Prostate gland (tissue), 2 donors: Measurements from ENCODE around the gene WDR48. TPM values are rescaled to one million over a fixed set of nuclear protein-coding genes. Genes with fewer than 3 reads are reported as not detected.

Experiments
- DNase-seq: peaks from one replicate; pipeline ENCODE4 v3.0.0-alpha.2; 2019; ENCODE audit warnings: low spot score
- H3K27ac ChIP-seq, 2 donors: fragments of 200-600 bp; sonication (generic); 2 replicates each; pipeline ENCODE4 v1.5.1; 2017 to 2019
- H3K27me3 ChIP-seq: fragments of 200-600 bp; sonication (generic); replicated peaks from 2 replicates; pipeline ENCODE4 v1.5.1; 2019; ENCODE audit not compliant: insufficient read depth
- H3K36me3 ChIP-seq, 2 donors: fragments of 200-600 bp; sonication (generic); 1 replicate in 1 of 2; 2 replicates in 1 of 2; pipeline versions ENCODE4 v1.5.1 to v1.8.1; 2017 to 2019
- H3K4me1 ChIP-seq: fragments of 200-600 bp; sonication (generic); replicated peaks from 2 replicates; pipeline ENCODE4 v1.5.1; 2019
- H3K4me3 ChIP-seq, 2 donors: fragments of 200-600 bp; sonication (generic); 2 replicates each; pipeline ENCODE4 v1.5.1; 2017 to 2019
- H3K9me3 ChIP-seq: fragments of 200-600 bp; sonication (generic); 2 replicates; pipeline ENCODE4 v1.5.1; 2017
- CTCF ChIP-seq, 4 experiments: fragments of 200-600 bp in 2 of 4; fragments of 450-650 bp in 2 of 4; sonication (generic) in 2 of 4; IDR thresholded peaks; 1 replicate in 3 of 4; 2 replicates in 1 of 4; pipeline ENCODE4 v1.5.1; 2016 to 2019; ENCODE audit warnings: antibody characterized with exemption in 4 of 4, mild to moderate bottlenecking in 2 of 4, moderate library complexity in 2 of 4
- POLR2A ChIP-seq: fragments of 450-650 bp; IDR thresholded peaks from one replicate; pipeline ENCODE4 v1.6.1; 2016; ENCODE audit warnings: antibody characterized with exemption, mild to moderate bottlenecking
- POLR2AphosphoS5 ChIP-seq: sonication (generic); formaldehyde crosslinking; IDR thresholded peaks from one replicate; pipeline ENCODE4 v1.6.1; 2017; ENCODE audit warnings: antibody characterized with exemption
- WGBS: methylation state at CpG from one replicate; pipeline ENCODE4 v1.1.5; 2018; 5-methylcytosine and 5-hydroxymethylcytosine counted together
- intact Hi-C: fragments of 100-400 bp; cut with DNase I; formaldehyde crosslinking; loops from one replicate; pipeline ENCODE4 v1.14.2; 2022
- total RNA-seq, 2 donors: library from RNA; depleted of rRNA; stranded (reverse); fragments of >200 nt; gene quantifications; one replicate each; pipeline ENCODE4 v1.1.0, GENCODE V29; 2016

WDR48 gene
- total RNA-seq, 2 donors from 2014 or later, result 22.5 to 46.7 TPM

- 78% methylated on average over 5 of the region's 5 CpGs for WGBS
- no peak overlapping the region for H3K27ac ChIP-seq
- H3K9me3 ChIP-seq, result no peaks in the 10 kb centered on the region
- TF ChIP-seq POLR2A (no peak), CTCF (IDR thresholded peaks at IDR 0.05) (no peak), POLR2AphosphoS5 (no peak)
- no peak for DNase-seq
- peaks cover 7% of the 10 kb centered on the region for H3K4me1 ChIP-seq
- no peaks in the 10 kb centered on the region for H3K27me3 ChIP-seq
- intact Hi-C loops, result loop anchor here (5.0 to 10.0 kb wide), 2 partner anchors 78 to 296 kb away; partner anchors contain the start of gene RPSA
- no peak overlapping the region for H3K4me3 ChIP-seq
- H3K36me3 ChIP-seq, result no peaks in the 10 kb centered on the region
These were observed 57.3 kb downstream of the WDR48 start for GRCh38 chr3:39109086-39109485.

- DNase-seq, result no peak
- intact Hi-C loops, result no loop called here
- 88% methylated on average over 1 of the region's 2 CpGs for WGBS
- no peak overlapping the region for H3K4me3 ChIP-seq
- no peak for TF ChIP-seq CTCF (IDR thresholded peaks at IDR 0.05)
- H3K4me1 ChIP-seq, result peaks cover 7% of the 10 kb centered on the region
- no peak overlapping the region for H3K27ac ChIP-seq
- no peaks in the 10 kb centered on the region for H3K9me3 ChIP-seq
- H3K36me3 ChIP-seq, result no peaks in the 10 kb centered on the region
- no peaks in the 10 kb centered on the region for H3K27me3 ChIP-seq
These were observed 58.3 kb downstream of the WDR48 start for GRCh38 chr3:39110041-39110639.

- WGBS, result 94% methylated on average over 3 of the region's 3 CpGs
- Histone ChIP-seq H3K27ac (no peak overlapping the region), H3K9me3 (no peaks in the 10 kb centered on the region), H3K4me3 (no peak overlapping the region), H3K36me3 (no peaks in the 10 kb centered on the region), H3K27me3 (no peaks in the 10 kb centered on the region), H3K4me1 (no peaks in the 10 kb centered on the region)
- no peak for DNase-seq
- intact Hi-C loops, result no loop called here
- TF ChIP-seq POLR2A, result no peak
- TF ChIP-seq CTCF (IDR thresholded peaks at IDR 0.05), result no peak
- TF ChIP-seq POLR2AphosphoS5, result no peak
These were observed 60.3 kb downstream of the WDR48 start for GRCh38 chr3:39112113-39112512.

GRCh38 chr3:39112535-39112934, 60.7 kb downstream of the WDR48 start:
- WGBS, result 96% methylated on average over 2 of the region's 2 CpGs
- Histone ChIP-seq H3K27me3 (no peaks in the 10 kb centered on the region), H3K9me3 (no peaks in the 10 kb centered on the region), H3K36me3 (no peaks in the 10 kb centered on the region), H3K27ac (no peak overlapping the region), H3K4me1 (no peaks in the 10 kb centered on the region), H3K4me3 (no peak overlapping the region)
- no peak for DNase-seq
- no peak for TF ChIP-seq POLR2AphosphoS5
- TF ChIP-seq POLR2A, result no peak
- no peak for TF ChIP-seq CTCF (IDR thresholded peaks at IDR 0.05)
- intact Hi-C loops, result no loop called here

GRCh38 chr3:39113291-39113690, 61.5 kb downstream of the WDR48 start:
- H3K27me3 ChIP-seq, result no peaks in the 10 kb centered on the region
- TF ChIP-seq CTCF (IDR thresholded peaks at IDR 0.05) (no peak), POLR2A (no peak), POLR2AphosphoS5 (no peak)
- H3K27ac ChIP-seq, result no peak overlapping the region
- H3K36me3 ChIP-seq, result no peaks in the 10 kb centered on the region
- no peak overlapping the region for H3K4me3 ChIP-seq
- intact Hi-C loops, result no loop called here
- DNase-seq, result no peak
- 61% methylated on average over 3 of the region's 3 CpGs for whole genome bisulfite sequencing
- H3K9me3 ChIP-seq, result no peaks in the 10 kb centered on the region
- H3K4me1 ChIP-seq, result no peaks in the 10 kb centered on the region
